HepG2 (cell line): ENCODE measurements around the gene CNTFR.

Source experiments
- CBFB ChIP-seq: sonication (generic); formaldehyde crosslinking; IDR thresholded peaks from 2 replicates; pipeline ENCODE4 v1.4.0; 2020; ENCODE audit warnings: missing genetic modification reagents
- ELF4 ChIP-seq: sonication (generic); formaldehyde crosslinking; IDR thresholded peaks from 2 replicates; pipeline ENCODE4 v1.5.0; 2020; ENCODE audit warnings: missing genetic modification reagents, mild to moderate bottlenecking, moderate library complexity, borderline replicate concordance
- JUN ChIP-seq: sonication (generic); formaldehyde crosslinking; IDR thresholded peaks from 2 replicates; pipeline ENCODE4 v1.4.0; 2020; ENCODE audit warnings: mild to moderate bottlenecking, missing genetic modification reagents
- NR2F1 ChIP-seq, 2 experiments: fragments of 450-650 bp in 1 of 2; formaldehyde crosslinking in 1 of 2; IDR thresholded peaks; 2 replicates each; pipeline versions ENCODE4 v1.5.0 to v1.6.1; 2016 to 2020; ENCODE audit warnings: mild to moderate bottlenecking in 1 of 2, missing compliant biosample characterization in 1 of 2, missing genetic modification reagents in 1 of 2, moderate library complexity in 1 of 2
- ZNF224 ChIP-seq: sonication (generic); formaldehyde crosslinking; IDR thresholded peaks from 2 replicates; pipeline ENCODE4 v1.5.0; 2020; ENCODE audit warnings: mild to moderate bottlenecking, missing genetic modification reagents
- ZNF33A ChIP-seq: sonication (generic); formaldehyde crosslinking; IDR thresholded peaks from 2 replicates; pipeline ENCODE4 v1.5.1; 2020; ENCODE audit warnings: missing genetic modification reagents, mild to moderate bottlenecking, moderate library complexity, borderline replicate concordance
- TF ChIP-seq, protein P1 (sequence below), 2 experiments: sonication (generic) in 1 of 2; formaldehyde crosslinking in 1 of 2; IDR thresholded peaks; 2 replicates each; pipeline versions ENCODE4 v1.4.0 to v1.6.1; 2016 to 2020; ENCODE audit warnings: borderline replicate concordance in 1 of 2, low read depth in 1 of 2, mild to moderate bottlenecking in 1 of 2, missing genetic modification reagents in 1 of 2
- TF ChIP-seq, protein P2 (sequence below): sonication (generic); formaldehyde crosslinking; IDR thresholded peaks from 2 replicates; pipeline ENCODE4 v1.5.0; 2020; ENCODE audit warnings: mild to moderate bottlenecking, missing genetic modification reagents, moderate library complexity
- TF ChIP-seq, protein P3 (sequence below): sonication (generic); formaldehyde crosslinking; conservative IDR thresholded peaks from 2 replicates; pipeline ENCODE4 v1.5.0; 2020; ENCODE audit warnings: missing genetic modification reagents
- TF ChIP-seq, protein P4 (sequence below): sonication (generic); formaldehyde crosslinking; IDR thresholded peaks from 2 replicates; pipeline ENCODE4 v1.4.0; 2020; ENCODE audit warnings: missing genetic modification reagents
- TF ChIP-seq, protein P5 (sequence below): sonication (generic); formaldehyde crosslinking; IDR thresholded peaks from 2 replicates; pipeline ENCODE4 v1.4.0; 2020; ENCODE audit warnings: mild to moderate bottlenecking, missing genetic modification reagents, borderline replicate concordance

DNA sequence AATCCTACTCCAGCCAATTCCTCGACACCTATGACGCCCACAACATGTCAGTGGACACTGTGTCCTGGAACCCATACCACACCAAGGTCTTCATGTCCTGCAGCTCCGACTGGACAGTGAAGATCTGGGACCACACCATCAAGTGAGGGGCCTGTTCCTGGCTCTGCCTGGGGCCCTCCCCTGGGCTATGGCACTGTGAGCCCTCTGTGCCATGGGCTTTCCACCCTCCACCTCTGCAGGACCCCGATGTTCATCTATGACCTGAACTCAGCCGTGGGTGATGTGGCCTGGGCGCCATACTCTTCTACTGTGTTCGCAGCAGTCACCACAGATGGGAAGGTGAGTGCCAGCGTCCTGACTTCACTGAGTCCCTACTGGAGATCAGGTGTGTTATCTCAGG is 75.1 kb downstream of the CNTFR start:
- TF ChIP-seq, protein P1, sequence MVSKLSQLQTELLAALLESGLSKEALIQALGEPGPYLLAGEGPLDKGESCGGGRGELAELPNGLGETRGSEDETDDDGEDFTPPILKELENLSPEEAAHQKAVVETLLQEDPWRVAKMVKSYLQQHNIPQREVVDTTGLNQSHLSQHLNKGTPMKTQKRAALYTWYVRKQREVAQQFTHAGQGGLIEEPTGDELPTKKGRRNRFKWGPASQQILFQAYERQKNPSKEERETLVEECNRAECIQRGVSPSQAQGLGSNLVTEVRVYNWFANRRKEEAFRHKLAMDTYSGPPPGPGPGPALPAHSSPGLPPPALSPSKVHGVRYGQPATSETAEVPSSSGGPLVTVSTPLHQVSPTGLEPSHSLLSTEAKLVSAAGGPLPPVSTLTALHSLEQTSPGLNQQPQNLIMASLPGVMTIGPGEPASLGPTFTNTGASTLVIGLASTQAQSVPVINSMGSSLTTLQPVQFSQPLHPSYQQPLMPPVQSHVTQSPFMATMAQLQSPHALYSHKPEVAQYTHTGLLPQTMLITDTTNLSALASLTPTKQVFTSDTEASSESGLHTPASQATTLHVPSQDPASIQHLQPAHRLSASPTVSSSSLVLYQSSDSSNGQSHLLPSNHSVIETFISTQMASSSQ (IDR thresholded peaks at IDR 0.05; ENCODE audit: low read depth), result no peak
- TF ChIP-seq, protein P1 (CRISPR knock-in tag; IDR thresholded peaks at IDR 0.05; ENCODE audit: borderline replicate concordance), result no peak
- TF ChIP-seq, protein P2, sequence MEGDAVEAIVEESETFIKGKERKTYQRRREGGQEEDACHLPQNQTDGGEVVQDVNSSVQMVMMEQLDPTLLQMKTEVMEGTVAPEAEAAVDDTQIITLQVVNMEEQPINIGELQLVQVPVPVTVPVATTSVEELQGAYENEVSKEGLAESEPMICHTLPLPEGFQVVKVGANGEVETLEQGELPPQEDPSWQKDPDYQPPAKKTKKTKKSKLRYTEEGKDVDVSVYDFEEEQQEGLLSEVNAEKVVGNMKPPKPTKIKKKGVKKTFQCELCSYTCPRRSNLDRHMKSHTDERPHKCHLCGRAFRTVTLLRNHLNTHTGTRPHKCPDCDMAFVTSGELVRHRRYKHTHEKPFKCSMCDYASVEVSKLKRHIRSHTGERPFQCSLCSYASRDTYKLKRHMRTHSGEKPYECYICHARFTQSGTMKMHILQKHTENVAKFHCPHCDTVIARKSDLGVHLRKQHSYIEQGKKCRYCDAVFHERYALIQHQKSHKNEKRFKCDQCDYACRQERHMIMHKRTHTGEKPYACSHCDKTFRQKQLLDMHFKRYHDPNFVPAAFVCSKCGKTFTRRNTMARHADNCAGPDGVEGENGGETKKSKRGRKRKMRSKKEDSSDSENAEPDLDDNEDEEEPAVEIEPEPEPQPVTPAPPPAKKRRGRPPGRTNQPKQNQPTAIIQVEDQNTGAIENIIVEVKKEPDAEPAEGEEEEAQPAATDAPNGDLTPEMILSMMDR (CRISPR knock-in tag), result no peak
- TF ChIP-seq, protein P3, sequence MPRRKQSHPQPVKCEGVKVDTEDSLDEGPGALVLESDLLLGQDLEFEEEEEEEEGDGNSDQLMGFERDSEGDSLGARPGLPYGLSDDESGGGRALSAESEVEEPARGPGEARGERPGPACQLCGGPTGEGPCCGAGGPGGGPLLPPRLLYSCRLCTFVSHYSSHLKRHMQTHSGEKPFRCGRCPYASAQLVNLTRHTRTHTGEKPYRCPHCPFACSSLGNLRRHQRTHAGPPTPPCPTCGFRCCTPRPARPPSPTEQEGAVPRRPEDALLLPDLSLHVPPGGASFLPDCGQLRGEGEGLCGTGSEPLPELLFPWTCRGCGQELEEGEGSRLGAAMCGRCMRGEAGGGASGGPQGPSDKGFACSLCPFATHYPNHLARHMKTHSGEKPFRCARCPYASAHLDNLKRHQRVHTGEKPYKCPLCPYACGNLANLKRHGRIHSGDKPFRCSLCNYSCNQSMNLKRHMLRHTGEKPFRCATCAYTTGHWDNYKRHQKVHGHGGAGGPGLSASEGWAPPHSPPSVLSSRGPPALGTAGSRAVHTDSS (CRISPR knock-in tag), result no peak
- TF ChIP-seq ZNF33A (CRISPR knock-in tag), result no peak
- TF ChIP-seq, protein P4, sequence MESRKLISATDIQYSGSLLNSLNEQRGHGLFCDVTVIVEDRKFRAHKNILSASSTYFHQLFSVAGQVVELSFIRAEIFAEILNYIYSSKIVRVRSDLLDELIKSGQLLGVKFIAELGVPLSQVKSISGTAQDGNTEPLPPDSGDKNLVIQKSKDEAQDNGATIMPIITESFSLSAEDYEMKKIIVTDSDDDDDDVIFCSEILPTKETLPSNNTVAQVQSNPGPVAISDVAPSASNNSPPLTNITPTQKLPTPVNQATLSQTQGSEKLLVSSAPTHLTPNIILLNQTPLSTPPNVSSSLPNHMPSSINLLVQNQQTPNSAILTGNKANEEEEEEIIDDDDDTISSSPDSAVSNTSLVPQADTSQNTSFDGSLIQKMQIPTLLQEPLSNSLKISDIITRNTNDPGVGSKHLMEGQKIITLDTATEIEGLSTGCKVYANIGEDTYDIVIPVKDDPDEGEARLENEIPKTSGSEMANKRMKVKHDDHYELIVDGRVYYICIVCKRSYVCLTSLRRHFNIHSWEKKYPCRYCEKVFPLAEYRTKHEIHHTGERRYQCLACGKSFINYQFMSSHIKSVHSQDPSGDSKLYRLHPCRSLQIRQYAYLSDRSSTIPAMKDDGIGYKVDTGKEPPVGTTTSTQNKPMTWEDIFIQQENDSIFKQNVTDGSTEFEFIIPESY, result no peak
- TF ChIP-seq CBFB (CRISPR knock-in tag), result no peak
- TF ChIP-seq ELF4, result no peak
- TF ChIP-seq NR2F1 (CRISPR knock-in tag; IDR thresholded peaks at IDR 0.05), result no peak
- TF ChIP-seq JUN (CRISPR knock-in tag), result no peak
- no peak for TF ChIP-seq ZNF224 (CRISPR knock-in tag)
- TF ChIP-seq, protein P5, sequence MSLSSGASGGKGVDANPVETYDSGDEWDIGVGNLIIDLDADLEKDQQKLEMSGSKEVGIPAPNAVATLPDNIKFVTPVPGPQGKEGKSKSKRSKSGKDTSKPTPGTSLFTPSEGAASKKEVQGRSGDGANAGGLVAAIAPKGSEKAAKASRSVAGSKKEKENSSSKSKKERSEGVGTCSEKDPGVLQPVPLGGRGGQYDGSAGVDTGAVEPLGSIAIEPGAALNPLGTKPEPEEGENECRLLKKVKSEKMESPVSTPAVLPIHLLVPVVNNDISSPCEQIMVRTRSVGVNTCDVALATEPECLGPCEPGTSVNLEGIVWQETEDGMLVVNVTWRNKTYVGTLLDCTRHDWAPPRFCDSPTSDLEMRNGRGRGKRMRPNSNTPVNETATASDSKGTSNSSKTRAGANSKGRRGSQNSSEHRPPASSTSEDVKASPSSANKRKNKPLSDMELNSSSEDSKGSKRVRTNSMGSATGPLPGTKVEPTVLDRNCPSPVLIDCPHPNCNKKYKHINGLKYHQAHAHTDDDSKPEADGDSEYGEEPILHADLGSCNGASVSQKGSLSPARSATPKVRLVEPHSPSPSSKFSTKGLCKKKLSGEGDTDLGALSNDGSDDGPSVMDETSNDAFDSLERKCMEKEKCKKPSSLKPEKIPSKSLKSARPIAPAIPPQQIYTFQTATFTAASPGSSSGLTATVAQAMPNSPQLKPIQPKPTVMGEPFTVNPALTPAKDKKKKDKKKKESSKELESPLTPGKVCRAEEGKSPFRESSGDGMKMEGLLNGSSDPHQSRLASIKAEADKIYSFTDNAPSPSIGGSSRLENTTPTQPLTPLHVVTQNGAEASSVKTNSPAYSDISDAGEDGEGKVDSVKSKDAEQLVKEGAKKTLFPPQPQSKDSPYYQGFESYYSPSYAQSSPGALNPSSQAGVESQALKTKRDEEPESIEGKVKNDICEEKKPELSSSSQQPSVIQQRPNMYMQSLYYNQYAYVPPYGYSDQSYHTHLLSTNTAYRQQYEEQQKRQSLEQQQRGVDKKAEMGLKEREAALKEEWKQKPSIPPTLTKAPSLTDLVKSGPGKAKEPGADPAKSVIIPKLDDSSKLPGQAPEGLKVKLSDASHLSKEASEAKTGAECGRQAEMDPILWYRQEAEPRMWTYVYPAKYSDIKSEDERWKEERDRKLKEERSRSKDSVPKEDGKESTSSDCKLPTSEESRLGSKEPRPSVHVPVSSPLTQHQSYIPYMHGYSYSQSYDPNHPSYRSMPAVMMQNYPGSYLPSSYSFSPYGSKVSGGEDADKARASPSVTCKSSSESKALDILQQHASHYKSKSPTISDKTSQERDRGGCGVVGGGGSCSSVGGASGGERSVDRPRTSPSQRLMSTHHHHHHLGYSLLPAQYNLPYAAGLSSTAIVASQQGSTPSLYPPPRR (CRISPR knock-in tag), result no peak
